GM19397 (cell line): Measurements from ENCODE around the gene MVB12B.
"Not testable (repeated sequence)": the region's sequence is repeated elsewhere in the genome, so short reads cannot be mapped to it uniquely, and the experiment has no call there.

Experiments
- ATAC-seq: cut with Tn5 transposase; IDR thresholded peaks from one replicate; pipeline ENCODE4 v1.9.1; 2021; ENCODE audit warnings: mild to moderate bottlenecking, moderate library complexity; ENCODE audit not compliant: unreplicated experiment

Gene MVB12B

DNA sequence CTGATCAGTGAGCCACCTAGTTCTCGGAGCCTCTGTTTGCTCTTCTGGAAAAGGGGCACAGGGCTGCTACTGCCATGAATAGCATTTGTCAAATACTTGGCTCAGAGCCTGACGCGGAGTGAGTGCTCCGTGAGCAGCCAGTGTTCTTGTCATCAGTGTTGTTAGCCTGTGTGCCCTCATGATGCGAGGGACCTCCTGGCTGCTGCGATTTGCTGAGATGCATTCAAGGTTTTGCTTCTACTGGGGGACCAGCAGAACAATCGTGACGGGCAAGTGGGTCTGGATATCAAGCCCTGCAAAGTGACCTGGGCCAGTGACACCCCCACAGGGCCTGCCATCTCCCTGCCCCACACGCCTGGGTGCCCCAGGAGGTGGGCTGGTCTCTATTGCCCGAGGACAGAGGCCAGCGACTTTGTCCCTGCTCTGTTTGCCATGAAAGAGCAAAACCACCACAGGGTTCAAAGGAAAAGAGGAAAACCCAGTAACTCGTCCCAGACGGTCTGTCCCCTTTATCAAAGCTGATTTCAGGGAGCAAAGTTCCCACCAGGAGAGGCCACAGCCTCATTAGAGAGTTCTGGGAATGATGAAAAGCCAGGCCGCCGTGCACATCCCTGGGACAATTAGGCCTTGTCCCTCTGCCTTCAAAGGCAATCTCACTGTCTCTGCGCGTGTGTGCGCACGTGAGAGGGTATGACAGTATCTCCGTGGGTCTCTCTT lies 200.6 kb downstream of the MVB12B start:
- no peak for ATAC-seq

DNA sequence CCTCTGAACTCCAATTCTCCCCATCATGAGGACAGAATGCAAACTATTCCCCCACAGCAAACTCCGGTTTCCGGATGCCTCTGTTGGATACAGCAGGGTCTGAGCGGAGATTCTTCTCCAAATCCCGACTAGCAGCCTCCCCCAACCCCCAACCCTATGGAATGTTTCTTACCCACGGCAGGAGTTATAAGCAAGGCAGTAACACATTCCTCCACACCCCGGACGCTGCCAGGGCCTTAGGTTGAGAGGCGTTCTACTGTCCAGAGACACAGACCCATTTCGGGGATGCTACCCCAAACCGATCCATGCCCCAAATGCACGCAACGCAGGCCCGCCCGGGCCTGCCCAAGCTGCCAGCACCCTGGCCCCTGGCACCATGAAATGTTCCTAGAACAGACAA lies 201.5 kb downstream of the MVB12B start:
- no peak for ATAC-seq

DNA sequence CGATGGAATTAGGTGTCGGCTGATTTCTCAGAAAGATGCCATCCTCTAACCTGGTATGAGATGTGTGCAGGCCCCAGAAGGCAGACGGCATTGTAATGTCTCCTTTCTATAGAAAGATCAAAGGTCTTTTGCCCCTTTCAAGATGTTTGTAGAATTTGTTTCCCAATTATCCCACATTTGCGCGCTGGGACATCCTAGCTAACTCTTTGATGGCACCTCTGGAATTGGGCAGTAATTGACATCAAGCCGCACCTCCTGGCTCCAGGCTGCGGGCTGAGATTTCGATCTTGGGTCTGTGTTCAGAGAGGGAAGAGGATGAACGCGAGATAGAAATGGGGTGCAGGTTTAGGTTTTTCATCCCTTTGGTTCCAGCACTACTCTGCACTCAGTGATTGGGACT lies 202.3 kb downstream of the MVB12B start:
- ATAC-seq = no peak

DNA sequence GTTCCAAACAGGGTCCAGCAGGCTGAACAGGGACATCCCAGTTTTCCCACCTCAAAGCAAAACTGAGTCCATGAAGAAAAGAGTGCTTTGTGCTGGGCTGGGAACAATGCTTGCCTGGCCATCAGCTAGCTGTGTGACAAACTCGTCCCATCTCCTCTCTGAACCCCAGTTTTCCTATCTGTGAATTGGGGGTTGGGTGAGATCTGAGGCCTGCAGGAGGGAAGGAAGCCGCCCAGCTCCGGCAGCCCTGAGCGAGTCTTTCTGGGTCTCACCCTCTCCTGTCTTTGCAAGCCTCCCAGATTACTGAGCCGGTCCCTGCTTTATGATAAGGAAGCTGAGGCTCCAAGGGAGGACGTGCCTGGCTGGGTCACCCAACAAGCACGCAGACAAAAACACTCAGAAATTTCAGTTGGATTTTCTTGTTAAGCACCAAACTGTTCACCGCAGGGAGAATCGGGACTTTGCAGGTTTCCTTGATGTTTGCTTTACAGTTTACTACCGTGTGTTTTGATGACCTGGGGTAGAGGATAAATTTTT lies 204.5 kb downstream of the MVB12B start:
- ATAC-seq = no peak

DNA sequence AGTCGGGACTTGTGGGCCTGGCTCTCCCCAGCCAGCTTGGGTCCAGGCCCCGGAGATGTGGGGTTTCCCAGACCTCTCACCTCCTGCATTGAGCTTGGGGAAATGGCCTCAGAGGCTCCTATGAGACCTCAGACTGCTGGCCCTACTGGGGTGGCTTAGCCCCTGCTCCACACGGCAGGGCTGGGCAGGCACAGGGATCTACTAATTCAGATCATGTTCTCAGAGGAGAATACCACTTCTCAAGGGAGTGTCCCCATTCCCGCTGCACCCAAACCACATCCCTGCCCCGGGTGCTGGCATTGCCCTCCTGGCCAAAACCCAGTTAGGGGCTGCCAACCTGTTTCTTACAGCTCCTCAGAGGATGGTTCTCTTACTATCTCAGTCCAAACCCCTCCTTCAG lies 205.0 kb downstream of the MVB12B start:
- no peak for ATAC-seq

DNA sequence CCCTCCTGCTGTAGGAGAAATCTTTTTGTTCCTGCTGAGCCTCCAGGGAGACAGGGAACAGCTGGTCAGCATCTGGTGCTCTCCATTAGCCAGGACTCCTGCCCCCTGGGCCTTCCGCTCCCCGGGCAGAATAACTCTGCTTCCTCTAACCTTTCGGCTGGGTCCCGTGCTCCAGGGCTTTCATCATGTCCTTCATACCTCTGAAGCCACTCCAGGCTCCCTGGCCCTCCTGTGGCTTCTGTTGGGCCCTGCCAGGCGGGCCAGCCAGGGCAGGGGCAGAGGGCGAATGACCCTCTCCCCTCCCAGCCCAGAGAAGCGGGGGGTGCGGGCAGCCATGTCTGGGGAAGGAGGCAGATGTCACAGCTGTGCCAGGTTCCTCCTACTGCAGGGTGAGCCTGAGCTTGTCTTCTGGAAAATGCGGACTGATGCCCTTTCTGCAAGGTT lies 205.4 kb downstream of the MVB12B start:
- ATAC-seq = no peak

DNA sequence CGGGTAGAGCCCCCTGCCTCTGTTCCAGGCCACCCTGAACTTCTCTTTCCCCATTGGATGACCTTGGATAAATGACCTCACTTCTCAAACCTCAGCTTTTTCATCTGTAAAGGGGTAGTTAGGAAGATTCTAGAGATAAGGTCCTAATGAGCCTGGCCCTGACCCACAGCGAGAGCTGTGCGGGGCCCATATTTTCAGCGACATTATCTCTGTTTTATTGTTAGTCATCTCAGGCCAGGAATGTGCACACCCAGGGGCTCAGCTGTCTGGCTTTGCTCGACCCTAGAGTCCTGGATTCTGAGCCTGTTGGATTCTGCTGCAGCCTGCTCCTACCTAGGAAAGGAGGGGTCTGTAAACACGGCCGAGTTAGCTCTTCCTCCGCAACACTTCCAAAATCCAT lies 205.9 kb downstream of the MVB12B start:
- ATAC-seq = no peak

DNA sequence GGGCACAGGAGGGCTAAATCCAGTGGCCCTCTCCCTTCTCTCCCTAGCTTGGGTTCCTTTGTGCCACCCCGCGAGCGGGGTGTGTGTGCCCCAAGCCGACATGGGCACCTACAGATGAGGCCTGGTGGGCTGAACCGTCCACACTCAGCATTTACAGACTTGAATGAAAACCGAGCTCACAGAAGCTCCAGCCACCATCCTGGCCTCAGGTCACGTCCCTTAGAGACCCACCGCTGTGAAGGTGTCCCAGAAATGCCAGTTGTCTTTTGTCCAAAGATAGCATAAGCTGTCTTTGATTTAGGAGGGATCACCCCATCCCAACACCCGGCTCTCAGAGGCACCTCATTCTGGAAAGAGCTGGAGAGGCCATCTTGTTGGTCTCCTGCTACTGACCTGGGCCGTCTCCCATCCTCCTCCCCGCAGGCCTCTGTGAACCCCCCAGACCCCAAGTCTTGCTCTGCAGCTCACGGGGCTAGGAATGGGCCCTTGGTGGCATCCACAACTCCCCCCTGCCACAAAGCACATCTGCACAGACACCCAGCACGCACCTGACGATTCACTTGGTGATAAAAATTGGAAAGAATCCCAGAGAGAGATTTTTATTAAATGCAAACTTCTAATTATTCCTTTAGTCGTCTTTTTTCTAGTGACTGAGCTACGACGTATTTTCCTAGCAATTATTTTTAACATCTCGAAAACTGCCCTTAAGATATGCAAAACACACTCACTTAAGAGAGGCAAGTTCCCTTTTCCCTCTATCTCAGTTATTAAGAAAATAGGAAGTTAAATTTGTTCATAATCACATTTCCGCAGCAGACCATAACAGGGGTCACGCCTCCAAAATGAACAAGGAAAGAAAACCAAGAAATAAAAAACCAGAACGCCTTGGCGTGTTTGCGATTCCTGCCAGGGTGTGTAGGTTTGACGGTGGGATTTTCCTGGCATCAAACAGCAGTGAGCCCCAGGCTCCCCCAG lies 206.6 kb downstream of the MVB12B start:
- no peak for ATAC-seq

DNA sequence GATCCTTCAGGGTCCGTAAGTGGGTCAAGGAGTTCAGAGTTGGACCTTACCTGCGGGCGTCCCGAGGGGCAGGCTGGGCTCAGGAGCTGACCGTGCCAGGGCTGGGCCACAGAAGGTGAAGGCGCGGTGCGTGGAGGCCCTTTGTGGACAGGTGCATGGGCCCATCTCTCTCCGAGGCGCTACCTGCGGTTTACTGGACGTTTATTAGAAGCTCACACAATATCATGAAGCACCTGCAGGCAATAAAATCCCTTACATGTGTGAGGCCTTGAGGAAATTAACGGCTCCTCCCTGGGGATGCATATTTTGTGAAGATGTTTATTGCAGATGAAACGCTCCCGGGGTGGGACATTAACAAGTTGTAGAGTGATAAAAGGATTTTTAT lies 207.3 kb downstream of the MVB12B start:
- ATAC-seq = no peak

DNA sequence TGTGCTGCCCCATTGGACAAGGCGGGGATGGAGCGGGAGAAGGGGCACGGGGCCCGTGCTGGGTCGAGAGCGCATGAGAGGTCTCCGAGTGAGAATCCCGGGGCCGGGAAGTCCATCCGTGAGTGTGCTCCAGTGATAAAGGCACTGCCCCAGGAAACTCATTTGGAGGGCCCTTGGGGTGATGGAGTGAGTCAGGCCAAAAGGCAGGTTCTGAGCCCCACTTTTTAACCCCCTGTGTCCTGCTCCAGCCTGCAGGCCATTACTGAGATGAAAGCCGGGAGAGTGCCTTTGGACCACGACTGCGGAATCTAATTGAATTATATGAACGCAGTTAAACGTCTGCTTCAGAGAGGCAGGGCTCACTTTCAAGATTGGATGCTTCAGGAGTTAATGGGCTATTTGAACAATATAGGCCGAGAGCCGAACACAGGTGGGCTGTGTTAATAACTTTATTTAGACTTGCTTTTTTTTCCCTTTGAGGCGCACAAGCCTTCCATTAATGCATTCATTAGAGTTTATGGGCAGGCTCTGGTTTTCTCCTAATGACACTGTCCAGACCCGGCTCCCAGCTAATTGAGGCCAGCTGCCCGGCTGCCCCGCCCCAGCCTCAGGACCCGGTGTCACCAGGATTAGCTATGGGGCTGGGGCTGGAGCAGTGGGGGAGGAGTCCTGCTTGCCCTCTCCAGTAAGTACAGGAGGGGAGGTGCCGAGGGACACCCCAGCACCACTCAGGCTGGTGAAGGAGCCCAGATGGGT lies 208.0 kb downstream of the MVB12B start:
- no peak for ATAC-seq

DNA sequence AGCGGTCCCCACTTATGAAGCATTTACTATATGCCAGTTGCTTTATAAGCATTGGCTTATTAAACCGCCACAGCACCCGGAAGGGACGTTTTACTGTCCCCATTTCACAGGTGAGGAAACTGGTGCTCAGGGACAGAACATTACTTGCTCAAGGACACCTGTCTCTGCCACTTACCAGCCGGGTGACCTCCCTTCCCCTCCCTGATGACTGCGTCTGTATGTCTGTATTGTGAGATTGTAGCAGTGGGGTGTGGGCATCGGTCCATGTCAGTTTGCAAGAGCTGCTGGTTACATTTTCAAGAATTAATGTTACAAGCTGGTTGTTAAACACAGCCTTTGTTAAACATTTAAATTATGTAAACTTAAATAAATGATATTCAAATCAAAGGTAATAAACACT lies 209.5 kb downstream of the MVB12B start:
- no peak for ATAC-seq

DNA sequence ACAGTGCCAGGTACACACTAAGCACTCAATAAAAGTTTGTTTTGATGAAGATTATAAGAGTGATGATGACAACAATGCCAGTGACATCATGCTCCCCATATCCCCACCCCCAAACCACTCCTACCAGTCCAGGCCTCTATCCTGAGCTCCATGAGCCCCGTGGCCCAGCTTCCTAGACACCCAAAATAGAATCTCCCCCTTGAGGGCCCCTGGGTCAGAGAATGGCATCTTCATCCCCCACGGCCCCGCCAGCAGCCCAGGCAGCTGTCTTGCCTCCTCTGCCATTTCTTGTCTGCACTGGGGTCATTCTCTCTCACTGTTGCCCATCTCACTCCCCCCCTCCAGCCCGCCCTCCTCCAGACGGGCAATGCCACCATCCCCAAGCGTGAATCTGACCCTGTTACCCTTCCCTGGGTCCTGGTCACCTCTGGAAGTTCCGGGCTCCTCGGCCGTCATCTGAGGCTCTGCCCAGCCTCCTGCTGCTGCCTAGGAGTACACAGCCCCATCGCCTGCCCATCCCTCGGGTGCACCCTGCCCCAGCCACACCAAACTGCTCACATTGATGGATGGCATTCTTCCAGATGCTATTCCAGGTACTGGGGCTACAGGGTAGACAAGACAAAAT lies 210.3 kb downstream of the MVB12B start:
- no peak for ATAC-seq

DNA sequence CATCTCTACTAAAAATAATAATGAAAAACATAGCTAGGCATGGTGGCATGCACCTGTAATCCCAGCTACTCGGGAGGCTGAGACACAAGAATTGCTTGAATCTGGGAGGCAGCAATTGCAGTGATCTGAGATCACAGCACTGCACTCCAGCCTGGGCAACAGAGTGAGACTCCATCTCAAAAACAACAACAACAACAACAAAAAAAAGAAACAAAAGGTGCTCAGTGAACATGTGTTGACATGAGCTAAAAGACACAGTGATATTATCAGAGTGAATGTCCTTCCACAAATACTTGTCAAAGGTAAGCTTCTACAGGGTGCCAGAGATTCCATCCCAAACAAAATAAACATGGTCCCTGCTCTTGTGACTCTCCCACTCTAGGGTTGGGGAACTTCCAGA lies 211.9 kb downstream of the MVB12B start:
- no peak for ATAC-seq

DNA sequence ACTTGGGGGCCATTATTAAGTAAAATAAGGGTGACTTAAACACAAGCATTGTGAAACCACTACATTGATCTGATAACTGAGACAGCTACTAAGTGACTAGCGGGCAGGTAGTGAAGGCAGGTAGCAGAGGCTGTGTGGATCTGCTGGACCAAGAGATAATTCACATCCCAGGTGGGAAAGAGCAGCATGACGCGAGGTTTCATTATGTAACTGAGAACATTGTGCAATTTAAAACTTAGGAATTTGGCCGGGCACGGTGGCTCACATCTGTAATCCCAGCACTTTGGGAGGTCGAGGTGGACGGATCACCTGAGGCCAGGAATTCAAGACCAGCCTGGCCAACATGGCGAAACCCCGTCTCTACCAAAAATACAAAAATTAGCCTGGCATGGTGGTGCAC lies 213.8 kb downstream of the MVB12B start:
- not testable (repeated sequence) for ATAC-seq

DNA sequence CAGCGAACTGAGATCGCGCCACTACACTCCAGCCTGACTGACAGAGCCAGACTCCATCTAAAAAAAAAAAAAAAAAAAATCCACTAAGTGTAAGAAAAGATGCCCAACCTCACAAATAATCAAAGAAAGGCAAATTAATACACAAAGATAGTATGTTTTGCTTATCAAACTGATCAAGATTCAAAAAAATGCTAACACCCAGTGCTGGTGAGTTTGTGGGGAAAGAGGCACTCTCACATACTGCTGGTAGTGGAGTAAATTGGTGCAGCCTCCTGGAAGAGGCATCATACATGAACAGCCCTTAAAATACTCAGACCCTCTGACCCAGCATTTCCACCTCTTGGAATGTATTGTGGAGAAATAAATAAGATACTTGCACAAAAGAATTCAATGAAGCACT lies 216.9 kb downstream of the MVB12B start:
- ATAC-seq = no peak

DNA sequence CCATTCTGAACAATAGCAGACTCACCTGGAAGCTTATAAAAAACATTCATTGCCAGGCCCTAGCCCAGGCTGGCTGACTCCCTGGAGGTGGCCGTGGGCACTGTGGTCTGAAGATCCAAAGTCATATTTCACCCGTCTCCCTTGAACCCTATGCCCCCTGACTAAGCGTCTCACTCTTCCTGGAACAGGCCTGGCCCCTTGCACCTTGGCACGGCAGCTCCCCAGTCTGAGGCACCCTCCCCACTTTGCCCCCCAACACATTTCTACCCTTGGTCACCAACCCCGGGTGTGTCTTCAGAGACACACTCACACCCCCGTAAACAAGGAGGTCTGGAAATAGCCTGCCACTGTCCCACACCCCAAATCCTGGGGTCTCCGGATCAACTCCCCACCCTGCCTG lies 218.5 kb downstream of the MVB12B start:
- ATAC-seq = no peak

DNA sequence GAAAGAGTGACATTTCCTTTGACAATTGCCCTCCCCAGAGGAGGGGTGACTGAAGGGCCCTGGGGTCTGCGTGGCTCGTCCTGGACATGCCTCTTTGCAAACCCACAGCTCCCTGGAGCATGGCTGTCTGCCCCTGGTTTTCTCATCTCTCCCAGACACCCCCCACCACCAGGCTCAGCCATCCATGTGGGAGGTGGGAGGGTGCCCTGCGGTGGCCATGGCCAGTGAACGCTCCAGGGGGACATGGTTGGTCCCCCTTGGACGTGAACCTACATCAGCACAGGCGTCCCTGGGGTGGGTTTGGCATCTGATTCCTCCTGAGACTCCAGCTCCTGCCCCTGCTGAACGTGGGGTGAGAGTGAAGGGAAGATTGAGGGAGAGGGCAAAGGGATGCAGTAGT lies 219.4 kb downstream of the MVB12B start:
- ATAC-seq = no peak

DNA sequence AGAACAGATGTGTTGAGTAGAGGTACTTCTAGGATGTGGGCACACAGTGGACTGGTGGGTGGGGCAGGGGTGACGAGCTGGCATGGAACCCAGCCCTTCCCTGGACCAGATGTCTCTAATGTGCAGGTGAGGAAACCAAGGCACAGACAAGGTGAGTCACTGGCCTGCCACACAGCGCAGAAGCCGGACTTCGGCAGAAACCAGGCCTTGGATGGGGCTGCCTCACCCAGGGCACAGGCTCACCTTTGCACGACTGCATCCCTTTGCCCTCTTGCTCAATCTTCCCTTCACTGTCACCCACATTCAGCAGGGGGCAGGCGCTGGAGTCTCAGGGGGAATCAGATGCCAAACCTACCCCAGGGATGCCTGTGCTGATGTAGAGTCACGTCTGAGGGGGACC lies 221.7 kb downstream of the MVB12B start:
- ATAC-seq = no peak

DNA sequence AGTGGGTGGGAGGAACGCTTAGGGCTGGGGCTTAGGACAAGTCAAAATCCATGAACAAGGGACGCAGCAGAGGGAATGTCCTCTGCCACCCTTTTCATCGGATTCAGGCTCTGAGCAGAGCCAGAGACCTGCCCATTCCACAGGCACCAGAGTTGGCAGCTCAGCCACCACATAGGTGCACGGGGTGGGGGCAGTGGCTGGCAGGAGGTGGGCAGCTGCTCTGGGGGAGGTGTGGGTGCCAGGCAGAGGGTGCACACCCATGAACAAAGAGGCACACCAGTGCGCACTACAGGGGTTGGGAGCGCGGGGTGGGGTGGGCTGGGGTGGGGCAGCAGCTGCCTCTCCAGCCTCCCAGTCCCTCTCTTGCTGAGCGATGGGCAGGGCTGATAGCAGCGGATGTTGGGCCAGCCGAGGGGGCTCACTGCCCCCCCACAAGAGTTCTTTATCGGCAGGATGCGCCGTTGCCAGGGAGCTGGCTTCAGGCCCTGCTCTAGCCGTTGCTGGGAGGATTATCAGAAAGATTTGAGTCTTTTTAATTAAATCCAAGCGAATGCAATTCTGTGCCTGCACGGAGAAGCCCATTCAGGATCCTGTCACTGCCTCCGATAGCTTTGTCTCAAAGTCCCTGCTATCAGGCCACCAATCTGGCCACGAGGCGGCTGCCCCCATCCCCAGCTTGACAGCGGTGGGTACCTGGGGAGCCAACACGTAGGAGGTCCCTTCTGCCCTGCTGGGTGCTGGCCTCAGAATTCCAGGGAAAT lies 222.8 kb downstream of the MVB12B start:
- no peak for ATAC-seq

DNA sequence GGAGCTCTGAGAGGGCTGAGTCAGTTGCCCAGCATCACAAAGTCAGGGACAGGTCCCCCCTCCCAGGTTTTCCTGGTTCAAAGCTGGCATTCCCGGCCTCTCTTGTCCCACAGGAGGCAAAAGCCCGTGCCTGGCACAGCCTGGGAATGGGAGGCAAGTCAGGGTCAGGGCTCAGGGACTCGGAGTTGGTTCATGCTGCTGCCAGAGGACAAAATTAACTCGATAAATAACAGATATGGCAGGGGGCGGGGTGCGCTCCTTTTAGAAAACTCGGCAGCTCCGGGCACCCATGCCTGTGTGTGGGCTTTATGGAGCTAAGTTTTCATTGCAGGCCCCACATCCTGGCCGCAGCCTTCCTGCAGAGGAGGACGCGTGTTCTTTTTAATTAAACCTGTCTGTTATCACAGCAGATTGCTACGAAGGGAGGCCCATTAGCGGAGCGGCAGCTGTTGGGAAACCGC lies 224.3 kb downstream of the MVB12B start:
- ATAC-seq = no peak
